ENCODE results near the gene COQ8B. TPM values are rescaled to one million over a fixed set of nuclear protein-coding genes. Genes with fewer than 3 reads are reported as not detected.

COQ8B gene
- total RNA-seq, 1 experiment from 2014 or later = 57.7 TPM

DNA sequence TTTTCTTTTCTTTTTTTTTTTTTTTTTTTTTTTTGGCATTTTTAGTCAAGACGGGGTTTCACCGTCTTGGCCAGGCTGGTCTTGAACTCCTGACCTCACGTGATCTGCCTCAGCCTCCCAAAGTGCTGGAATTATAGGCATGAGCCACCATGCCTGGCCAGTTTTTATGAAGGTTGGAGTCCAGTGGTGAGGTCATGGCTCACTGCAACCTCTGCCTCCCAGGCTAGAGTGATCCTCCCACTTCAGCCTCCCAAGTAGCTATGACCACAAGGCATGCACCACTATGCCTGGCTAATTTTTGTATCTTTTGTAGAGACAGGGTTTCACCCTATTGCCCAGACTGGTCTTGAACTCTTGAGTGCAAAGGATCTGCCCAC is 38.5 kb upstream of the COQ8B start:
- CTCF ChIA-PET = interaction anchor here (0.6 kb wide), 2 partner anchors 19 to 121 kb away, joined by 3 to 6 read pairs; no protein-coding TSS in a partner anchor
- TF ChIP-seq EZH2 (IDR thresholded peaks at IDR 0.05; ENCODE audit: low read depth) = no peak
- TF ChIP-seq, protein P1, sequence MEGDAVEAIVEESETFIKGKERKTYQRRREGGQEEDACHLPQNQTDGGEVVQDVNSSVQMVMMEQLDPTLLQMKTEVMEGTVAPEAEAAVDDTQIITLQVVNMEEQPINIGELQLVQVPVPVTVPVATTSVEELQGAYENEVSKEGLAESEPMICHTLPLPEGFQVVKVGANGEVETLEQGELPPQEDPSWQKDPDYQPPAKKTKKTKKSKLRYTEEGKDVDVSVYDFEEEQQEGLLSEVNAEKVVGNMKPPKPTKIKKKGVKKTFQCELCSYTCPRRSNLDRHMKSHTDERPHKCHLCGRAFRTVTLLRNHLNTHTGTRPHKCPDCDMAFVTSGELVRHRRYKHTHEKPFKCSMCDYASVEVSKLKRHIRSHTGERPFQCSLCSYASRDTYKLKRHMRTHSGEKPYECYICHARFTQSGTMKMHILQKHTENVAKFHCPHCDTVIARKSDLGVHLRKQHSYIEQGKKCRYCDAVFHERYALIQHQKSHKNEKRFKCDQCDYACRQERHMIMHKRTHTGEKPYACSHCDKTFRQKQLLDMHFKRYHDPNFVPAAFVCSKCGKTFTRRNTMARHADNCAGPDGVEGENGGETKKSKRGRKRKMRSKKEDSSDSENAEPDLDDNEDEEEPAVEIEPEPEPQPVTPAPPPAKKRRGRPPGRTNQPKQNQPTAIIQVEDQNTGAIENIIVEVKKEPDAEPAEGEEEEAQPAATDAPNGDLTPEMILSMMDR (conservative IDR thresholded peaks at IDR 0.05) = no peak
- BruUV-seq (replicated peaks) = no TSS peak

DNA sequence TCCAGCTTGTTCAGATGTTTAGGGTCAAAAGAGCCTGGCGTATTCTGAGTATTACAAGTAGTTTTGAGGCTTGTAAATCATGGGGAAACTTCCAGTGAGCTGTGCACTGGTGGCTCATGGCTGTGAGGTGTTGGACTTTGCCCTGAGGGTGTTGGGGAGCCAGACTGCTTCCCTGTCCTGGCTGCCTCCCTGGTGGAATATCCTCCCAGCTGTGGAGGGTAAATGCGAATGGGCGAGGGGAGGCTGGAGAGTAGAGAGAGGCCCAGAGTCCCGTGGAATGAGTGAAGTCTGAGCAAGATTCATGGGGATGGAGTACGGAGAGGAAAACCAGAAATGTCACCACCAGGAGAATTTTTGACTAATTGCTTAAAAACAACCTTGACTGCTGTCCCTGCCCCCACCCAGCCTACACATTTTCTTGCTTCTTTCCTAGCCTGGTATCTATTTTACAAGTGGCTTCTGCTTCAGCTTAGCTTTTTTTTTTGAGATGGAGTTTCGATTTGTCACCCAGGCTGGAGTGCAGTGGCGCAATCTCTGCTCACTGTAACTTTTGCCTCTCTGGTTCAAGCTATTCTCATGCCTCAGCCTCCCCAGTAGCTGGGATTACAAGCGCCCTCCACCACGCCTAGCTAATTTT is 38.0 kb upstream of the COQ8B start:
- no peak for DNase-seq
- intact Hi-C loops (cut with micrococcal nuclease; ENCODE audit: unreplicated experiment) = loop anchor here (5.0 kb wide), 1 partner anchor 58 kb away; no protein-coding TSS in a partner anchor
- peaks cover 80% of the 10 kb centered on the region for H3K79me2 ChIP-seq (ENCODE audit: low read depth)
- POLR2A ChIA-PET (ENCODE audit: unreplicated experiment) = interaction anchor here (0.6 kb wide), 1 partner anchor 544 kb away, joined by 9 read pairs; no protein-coding TSS in a partner anchor
- CTCF ChIA-PET = interaction anchor here (0.6 kb wide), 3 partner anchors 19 to 120 kb away, joined by 3 to 6 read pairs (median 3); no protein-coding TSS in a partner anchor
- peak overlapping the region; percentile 17; the same call in 1 of the 2 replicates for H3K27ac ChIP-seq
- H3F3A ChIP-seq (ENCODE audit: insufficient read depth, low read depth) = peaks cover 21% of the 10 kb centered on the region; the same call in 1 of the 2 replicates
- no peak overlapping the region; the same call in 1 of the 2 replicates for H3K4me3 ChIP-seq
- peaks cover 24% of the 10 kb centered on the region for H3K4me1 ChIP-seq (replicated peaks; ENCODE audit: insufficient read depth)
- peaks cover 66% of the 10 kb centered on the region for H4K20me1 ChIP-seq (ENCODE audit: insufficient read depth)
- TF ChIP-seq, protein P1 (conservative IDR thresholded peaks at IDR 0.05) = no peak
- no peak for TF ChIP-seq EZH2 (IDR thresholded peaks at IDR 0.05; ENCODE audit: low read depth)
- H3K27me3 ChIP-seq (ENCODE audit: insufficient read depth, low read depth) = no peaks in the 10 kb centered on the region
- H3K9me2 ChIP-seq (ENCODE audit: insufficient read depth) = no peaks in the 10 kb centered on the region
- BruUV-seq (replicated peaks) = no TSS peak
- H3K9me3 ChIP-seq (ENCODE audit: insufficient read depth, low read depth) = no peaks in the 10 kb centered on the region
- H3K4me2 ChIP-seq = peak overlapping the region; percentile 50
- peaks cover 41% of the 10 kb centered on the region for H3K36me3 ChIP-seq (ENCODE audit: low read depth)
- no peak overlapping the region for H2AFZ ChIP-seq

More for the DNA sequence above, 38.5 kb upstream of the COQ8B start:
- no peak for DNase-seq
- peaks cover 75% of the 10 kb centered on the region for H3K79me2 ChIP-seq (ENCODE audit: low read depth)
- H3K4me2 ChIP-seq = no peak overlapping the region
- peaks cover 23% of the 10 kb centered on the region for H3K4me1 ChIP-seq (replicated peaks; ENCODE audit: insufficient read depth)
- peaks cover 26% of the 10 kb centered on the region; the same call in 1 of the 2 replicates for H3F3A ChIP-seq (ENCODE audit: insufficient read depth, low read depth)
- intact Hi-C loops (cut with micrococcal nuclease; ENCODE audit: unreplicated experiment) = no loop called here
- H3K4me3 ChIP-seq = no peak overlapping the region
- H3K9me2 ChIP-seq (ENCODE audit: insufficient read depth) = no peaks in the 10 kb centered on the region
- no peaks in the 10 kb centered on the region for H3K9me3 ChIP-seq (ENCODE audit: insufficient read depth, low read depth)
- H4K20me1 ChIP-seq (ENCODE audit: insufficient read depth) = peaks cover 71% of the 10 kb centered on the region
- H2AFZ ChIP-seq = no peak overlapping the region
- peaks cover 44% of the 10 kb centered on the region for H3K36me3 ChIP-seq (ENCODE audit: low read depth)
- POLR2A ChIA-PET (ENCODE audit: unreplicated experiment) = no interaction called here
- H3K27me3 ChIP-seq (ENCODE audit: insufficient read depth, low read depth) = no peaks in the 10 kb centered on the region
- no peak overlapping the region for H3K27ac ChIP-seq

DNA sequence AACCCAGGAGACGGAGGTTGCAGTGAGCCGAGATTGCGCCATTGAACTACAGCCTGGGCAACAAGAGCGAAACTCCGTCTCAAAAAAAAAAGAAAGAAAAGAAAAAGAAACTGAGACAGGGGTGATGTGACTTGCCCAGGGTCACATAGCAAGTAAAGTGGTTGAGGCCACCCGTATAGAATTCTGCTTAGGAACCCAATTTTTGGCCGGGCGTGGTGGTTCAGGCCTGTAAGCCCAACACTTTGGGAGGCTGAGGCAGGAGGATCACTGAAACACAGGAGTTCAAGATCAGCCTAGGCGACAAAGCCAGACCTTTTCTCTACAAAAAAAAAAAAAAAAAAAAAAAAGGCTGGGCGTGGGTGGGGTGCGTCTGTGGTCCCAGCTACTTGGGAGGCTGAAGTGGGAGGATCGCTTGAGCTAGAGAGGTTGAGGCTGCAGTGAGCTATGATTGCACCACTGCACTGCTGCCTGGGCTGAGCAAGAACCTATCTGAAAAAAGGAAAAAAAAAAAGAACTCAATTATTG is 35.6 kb upstream of the COQ8B start:
- Histone ChIP-seq H3K4me3 (peak overlapping the region; percentile 90), H3K27ac (peak overlapping the region; percentile 76), H3K4me1 (replicated peaks; ENCODE audit: insufficient read depth) (peaks cover 39% of the 10 kb centered on the region), H2AFZ (no peak overlapping the region), H3K27me3 (ENCODE audit: insufficient read depth, low read depth) (no peaks in the 10 kb centered on the region), H3F3A (ENCODE audit: insufficient read depth, low read depth) (peaks cover 11% of the 10 kb centered on the region), H4K20me1 (ENCODE audit: insufficient read depth) (peaks cover 45% of the 10 kb centered on the region), H3K36me3 (ENCODE audit: low read depth) (peaks cover 24% of the 10 kb centered on the region; the same call in 1 of the 2 replicates), H3K9me3 (ENCODE audit: insufficient read depth, low read depth) (no peaks in the 10 kb centered on the region), H3K79me2 (ENCODE audit: low read depth) (peaks cover 77% of the 10 kb centered on the region), H3K4me2 (peak overlapping the region; percentile 73), H3K9me2 (ENCODE audit: insufficient read depth) (no peaks in the 10 kb centered on the region)
- TF ChIP-seq, protein P1 (conservative IDR thresholded peaks at IDR 0.05) = no peak
- no peak for TF ChIP-seq EZH2 (IDR thresholded peaks at IDR 0.05; ENCODE audit: low read depth)
- CTCF ChIA-PET = interaction anchor here (0.7 to 0.8 kb wide), 2 partner anchors 55 to 90 kb away, joined by 4 read pairs; no protein-coding TSS in a partner anchor
- no TSS peak for BruUV-seq (replicated peaks)
- no peak for DNase-seq
- POLR2A ChIA-PET (ENCODE audit: unreplicated experiment) = no interaction called here
- intact Hi-C loops (cut with micrococcal nuclease; ENCODE audit: unreplicated experiment) = loop anchor here (5.0 kb wide), 1 partner anchor 60 kb away; no protein-coding TSS in a partner anchor
